Kidney epithelial cell (primary cell): ENCODE measurements around the gene SSRP1. TPM values are rescaled to one million over a fixed set of nuclear protein-coding genes. Genes with fewer than 3 reads are reported as not detected.

ENCODE experiments used
- DNase-seq: peaks from one replicate; pipeline ENCODE4 v3.0.0-alpha.2; 2010; ENCODE audit warnings: low read depth
- H3K27me3 ChIP-seq: 2 replicates; pipeline ENCODE4 v1.6.0; 2011; ENCODE audit warnings: low read length; ENCODE audit not compliant: control insufficient read depth, insufficient read depth
- H3K36me3 ChIP-seq: 2 replicates; pipeline ENCODE4 v1.5.1; 2011; ENCODE audit warnings: low read length; ENCODE audit not compliant: control insufficient read depth, insufficient read depth
- H3K4me3 ChIP-seq: 2 replicates; pipeline ENCODE4 v1.5.1; 2011; ENCODE audit warnings: low read depth, mild to moderate bottlenecking, control low read depth, low read length
- CTCF ChIP-seq: IDR thresholded peaks from 2 replicates; pipeline ENCODE4 v1.5.1; 2011; ENCODE audit warnings: mild to moderate bottlenecking, moderate library complexity, low read length, control low read depth, inconsistent platforms; ENCODE audit not compliant: insufficient read depth, poor library complexity, severe bottlenecking
- total RNA-seq: library from RNA; depleted of rRNA; stranded (reverse); fragments of >200 nt; gene quantifications from 2 replicates; pipeline ENCODE4 v1.2.3, GENCODE V29; 2015

SSRP1 gene
- total RNA-seq, 1 donor from 2014 or later: 156 TPM

GRCh38 chr11:57358543-57358961 lies 22.9 kb upstream of the SSRP1 start:
- DNase-seq: no peak
- H3K4me3 ChIP-seq: no peak overlapping the region
- H3K27me3 ChIP-seq: no peaks in the 10 kb centered on the region
- TF ChIP-seq CTCF: no peak
- H3K36me3 ChIP-seq: no peaks in the 10 kb centered on the region

DNA sequence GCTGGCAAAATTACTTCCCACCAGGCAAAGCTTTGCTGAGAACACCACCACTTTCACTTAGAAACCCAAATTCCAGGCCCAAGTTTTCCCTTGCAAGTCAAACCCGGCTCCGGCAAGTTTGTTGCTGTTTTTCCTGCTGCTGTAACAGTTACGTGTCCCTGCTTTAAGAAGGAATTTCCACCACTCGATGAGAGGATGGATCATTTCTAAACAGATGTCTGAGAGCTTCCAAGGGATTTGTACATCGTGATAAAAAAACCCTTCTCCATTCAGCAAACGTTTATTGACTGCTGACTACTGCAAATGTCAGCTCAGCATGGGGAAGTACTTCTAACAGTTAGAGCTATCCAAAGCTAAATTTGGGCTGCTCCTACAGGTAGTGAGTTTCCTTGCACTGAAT lies 22.2 kb upstream of the SSRP1 start:
- H3K4me3 ChIP-seq: no peak overlapping the region
- peaks cover under 1% of the 10 kb centered on the region for H3K27me3 ChIP-seq
- no peak for TF ChIP-seq CTCF
- no peak for DNase-seq
- H3K36me3 ChIP-seq: no peaks in the 10 kb centered on the region

DNA sequence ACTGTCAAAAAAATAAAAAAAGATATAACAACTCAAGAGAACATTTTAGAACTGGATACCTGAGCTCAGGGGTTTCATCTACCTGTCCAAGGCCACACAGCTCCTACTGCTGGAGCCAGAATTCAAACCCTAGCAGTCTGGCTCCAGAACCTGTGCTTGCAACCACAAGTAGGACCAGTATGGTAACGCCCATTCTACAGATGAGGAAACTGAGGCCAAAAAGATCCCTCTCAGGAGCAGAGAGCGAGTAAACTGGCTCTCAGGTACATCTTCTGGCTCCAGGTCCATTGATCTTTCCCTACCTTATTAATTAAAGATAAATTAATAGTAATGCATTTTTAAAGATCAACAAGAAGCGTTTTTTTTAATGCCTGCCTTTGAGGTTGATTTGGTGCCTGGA lies 21.6 kb upstream of the SSRP1 start:
- no peak for TF ChIP-seq CTCF
- Histone ChIP-seq H3K27me3 (peaks cover 2% of the 10 kb centered on the region), H3K4me3 (no peak overlapping the region), H3K36me3 (no peaks in the 10 kb centered on the region)
- DNase-seq: no peak

- no peak overlapping the region for H3K4me3 ChIP-seq
- no peak for TF ChIP-seq CTCF
Measured at GRCh38 chr11:57356268-57356667, 20.6 kb upstream of the SSRP1 start.

GRCh38 chr11:57354699-57355098 lies 19.0 kb upstream of the SSRP1 start:
- Histone ChIP-seq H3K27me3 (peaks cover 2% of the 10 kb centered on the region), H3K36me3 (no peaks in the 10 kb centered on the region), H3K4me3 (no peak overlapping the region)
- TF ChIP-seq CTCF: no peak
- no peak for DNase-seq

More at GRCh38 chr11:57356268-57356667, 20.6 kb upstream of the SSRP1 start:
- Histone ChIP-seq H3K27me3 (peaks cover 2% of the 10 kb centered on the region), H3K36me3 (no peaks in the 10 kb centered on the region)
- no peak for DNase-seq

DNA sequence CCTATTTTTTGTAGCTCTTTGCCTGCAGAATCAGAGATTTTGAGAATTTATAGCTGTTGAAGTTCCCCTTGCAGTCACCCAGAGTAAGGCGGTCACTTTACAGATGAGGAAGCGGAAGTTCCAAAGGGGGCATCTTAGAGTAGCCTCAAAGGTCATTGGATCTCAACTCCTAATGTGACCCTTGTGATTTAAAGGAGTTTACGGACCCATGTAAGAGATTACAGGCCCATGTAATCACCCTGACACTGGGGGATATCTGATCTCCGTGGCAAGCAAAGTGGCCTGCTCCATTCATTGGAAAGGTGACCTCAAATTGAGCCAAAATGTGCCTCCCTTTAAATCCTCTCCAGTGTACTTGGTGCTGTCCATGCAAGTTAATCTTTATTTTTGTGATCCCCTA lies 18.2 kb upstream of the SSRP1 start:
- DNase-seq: no peak
- peaks cover 2% of the 10 kb centered on the region for H3K27me3 ChIP-seq
- H3K36me3 ChIP-seq: no peaks in the 10 kb centered on the region
- H3K4me3 ChIP-seq: no peak overlapping the region
- TF ChIP-seq CTCF: no peak
